K562 treated with DMSO at 1 percent for 24 hours (cell line): ENCODE results near the gene TMEM255B. TPM values are rescaled to one million over a fixed set of nuclear protein-coding genes. Genes with fewer than 3 reads are reported as not detected.

Experiments
- total RNA-seq: library from RNA; unstranded; fragments of 300-600 nt; gene quantifications from 2 replicates; pipeline ENCODE4 v1.2.3, GENCODE V29; 2022; ENCODE audit warnings: low read depth; ENCODE audit not compliant: insufficient read depth

TMEM255B gene
- total RNA-seq: 2.1 and 2.3 TPM in 2 replicates

DNA sequence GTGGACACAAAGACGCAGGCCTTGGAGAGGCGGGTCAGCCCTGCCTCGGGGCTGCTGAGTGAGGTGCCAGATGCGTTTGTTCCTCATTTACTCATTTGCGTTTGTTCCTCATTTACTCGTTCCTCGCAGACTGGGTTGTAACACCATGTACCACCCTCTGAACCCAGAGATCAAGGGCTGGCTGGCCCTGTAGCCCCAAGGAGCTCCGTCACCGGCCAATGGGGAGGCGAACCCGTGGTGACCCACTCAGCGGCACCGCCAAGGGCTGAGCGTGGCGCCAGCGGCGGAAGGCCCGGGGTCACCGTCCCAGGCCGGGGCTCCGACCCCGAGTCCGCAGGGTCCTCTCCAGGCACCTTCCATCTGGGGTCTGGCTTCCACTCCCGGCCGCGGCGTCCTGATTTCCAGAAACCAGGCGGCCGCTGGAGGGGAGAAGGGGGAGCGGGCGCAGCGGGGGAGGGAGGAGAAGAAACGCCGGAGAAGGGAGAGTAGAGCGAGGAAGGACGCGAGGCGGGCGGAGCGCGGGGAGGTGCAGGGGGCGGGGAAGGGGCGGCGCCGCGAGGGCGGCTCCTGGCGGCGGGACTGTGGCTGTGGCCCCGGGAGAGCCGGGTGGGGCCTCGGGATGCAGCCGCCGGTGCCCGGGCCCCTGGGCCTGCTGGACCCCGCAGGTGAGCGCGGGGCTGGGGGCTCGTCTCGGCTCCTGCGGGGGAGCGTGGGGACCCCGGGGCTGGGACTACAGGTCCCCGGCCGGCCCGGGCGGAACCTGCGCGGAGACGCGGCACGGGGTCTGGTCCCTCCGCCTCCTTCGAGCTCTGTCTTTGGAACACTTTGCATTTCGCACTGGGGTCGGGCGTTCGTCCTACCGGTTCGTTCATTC lies at the start of gene TMEM255B:
TSS of gene TMEM255B (plus strand) at position 576 of the 874 bp plus-strand sequence. CDS start at position 620, 44 bp downstream.

DNA sequence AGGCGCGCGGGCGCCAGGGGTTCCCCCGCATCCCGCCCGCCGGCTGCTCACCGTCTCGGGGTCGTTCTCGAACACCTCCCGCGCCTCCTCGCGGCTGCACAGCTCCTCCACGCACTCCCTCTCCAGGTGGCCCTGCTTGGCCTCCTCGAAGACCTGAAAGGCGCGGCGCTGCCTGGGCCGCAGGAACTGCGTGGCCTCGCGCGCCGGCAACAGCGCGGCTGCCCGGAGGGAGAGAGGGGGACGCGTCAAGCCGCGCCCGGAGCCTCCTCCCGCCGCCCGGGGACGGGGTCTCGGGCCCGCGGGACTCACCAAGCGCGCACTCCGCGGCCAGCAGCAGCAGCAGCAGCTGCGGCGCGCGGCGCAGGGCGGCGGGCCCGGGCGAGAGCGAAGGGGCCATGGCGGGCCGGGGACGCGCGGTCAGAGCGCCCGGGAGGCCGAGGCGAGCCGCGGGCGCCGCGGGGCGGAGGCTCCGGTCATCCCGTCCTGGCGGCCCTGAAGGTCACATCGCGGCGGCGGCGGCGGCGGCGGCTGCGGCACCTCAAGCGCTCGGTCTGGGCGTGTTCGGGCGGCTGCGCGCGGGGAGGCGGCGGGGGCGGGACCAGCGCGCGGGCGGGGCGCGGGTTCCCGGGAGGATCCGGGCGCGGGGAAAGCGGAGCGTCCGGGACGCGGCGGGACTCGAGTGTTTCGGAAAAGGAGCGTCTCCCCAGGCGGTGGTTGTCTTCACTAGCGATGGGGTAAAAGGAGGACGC lies 104.7 kb downstream of the TMEM255B start, which contains the start of gene GAS6:
TSS of gene GAS6 (minus strand) at position 553 of the 749 bp plus-strand sequence. CDS start at position 397, 156 bp downstream.

Other genes starting within 250 kb of the TMEM255B start
- 63.4 and 64.7 TPM in 2 replicates for gene TFDP1, start 174.5 kb upstream of the TMEM255B start, total RNA-seq
- not detected in 2 replicates for gene ATP4B, start 101.0 kb upstream of the TMEM255B start, total RNA-seq
- gene GRK1, start 92.0 kb upstream of the TMEM255B start, total RNA-seq: 0.07 TPM in 1 of 2 replicates, not detected in the other
- 46.7 and 49.7 TPM in 2 replicates for gene GAS6, start 104.8 kb downstream of the TMEM255B start, total RNA-seq
- gene C13orf46, start 214.8 kb downstream of the TMEM255B start, total RNA-seq: 0.14 and 1.3 TPM in 2 replicates